HG03565 (cell line): ENCODE results near the gene MAEA.
"Not testable (repeated sequence)": the region's sequence is repeated elsewhere in the genome, so short reads cannot be mapped to it uniquely, and the experiment has no call there.

Experiments
- ATAC-seq: cut with Tn5 transposase; IDR thresholded peaks from one replicate; pipeline ENCODE4 v1.9.1; 2021; ENCODE audit warnings: mild to moderate bottlenecking, moderate library complexity; ENCODE audit not compliant: unreplicated experiment

MAEA gene

DNA sequence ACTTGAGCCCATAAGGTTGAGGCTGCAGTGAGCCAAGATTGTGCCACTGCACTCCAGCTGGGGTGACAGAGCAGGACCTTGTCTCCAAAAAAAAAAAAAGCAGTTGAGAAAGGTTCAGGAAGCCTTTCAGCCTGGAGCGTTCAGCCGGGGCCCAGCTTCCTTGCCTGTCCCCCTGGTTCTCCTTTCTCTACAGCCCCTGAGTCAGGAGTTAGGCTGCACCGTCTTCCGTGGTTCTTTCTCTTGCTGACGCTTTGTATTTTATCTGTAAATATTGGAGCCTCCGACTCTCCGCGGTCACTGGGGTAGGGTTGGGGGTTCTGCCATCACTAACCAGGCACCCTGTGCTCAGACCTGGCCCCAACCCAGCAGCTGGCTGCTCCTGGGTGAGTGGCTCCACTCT is 43.6 kb downstream of the MAEA start:
- ATAC-seq, result no peak

DNA sequence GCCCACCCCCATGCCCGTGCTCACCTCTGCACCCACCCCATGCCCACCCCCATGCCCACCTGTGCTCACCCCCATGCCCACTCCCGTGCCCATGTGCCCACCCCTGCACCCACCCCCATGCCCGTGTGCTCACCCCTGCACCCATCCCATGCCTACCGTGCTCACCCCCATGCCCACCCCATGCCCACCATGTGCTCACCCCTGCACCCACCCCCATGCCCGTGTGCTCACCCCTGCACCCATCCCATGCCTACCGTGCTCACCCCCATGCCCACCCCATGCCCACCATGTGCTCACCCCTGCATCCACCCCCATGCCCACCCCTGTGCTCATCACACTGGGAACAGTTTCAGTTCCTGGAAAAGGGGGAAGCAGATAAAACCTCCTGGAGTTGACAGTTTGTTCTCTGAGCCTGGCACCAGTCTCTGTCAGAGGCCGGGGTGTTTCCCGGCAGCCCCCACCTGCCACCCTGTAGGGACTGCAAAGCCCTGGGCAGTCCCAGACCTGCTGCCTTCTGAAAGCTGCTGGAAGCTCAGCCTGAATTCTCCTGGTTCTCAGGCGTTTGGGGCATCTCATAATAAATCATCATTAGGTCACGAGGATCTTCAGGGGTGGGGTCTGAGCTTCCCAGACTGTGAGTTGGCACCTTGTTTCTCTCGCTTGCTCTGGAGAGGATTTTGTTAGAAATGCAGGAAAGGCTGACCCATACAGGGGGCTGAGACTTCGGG is 44.3 kb downstream of the MAEA start:
- ATAC-seq, result not testable (repeated sequence)

DNA sequence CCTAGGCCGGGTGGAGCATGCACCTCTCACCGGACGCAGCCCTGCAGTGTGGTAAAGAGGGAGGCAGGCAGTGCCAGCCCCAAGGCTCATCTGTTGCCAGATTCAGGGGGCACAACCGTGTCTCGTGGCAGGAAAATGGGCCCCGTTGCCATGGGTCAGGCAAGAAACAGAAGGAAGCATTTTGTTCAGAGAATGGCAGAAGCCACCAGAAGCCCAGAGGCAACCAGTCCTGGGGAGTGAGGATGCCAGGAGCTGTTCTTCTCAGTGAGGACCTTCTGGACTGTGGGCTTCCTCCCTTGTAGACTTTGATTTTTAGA is 44.8 kb downstream of the MAEA start:
- no peak for ATAC-seq

DNA sequence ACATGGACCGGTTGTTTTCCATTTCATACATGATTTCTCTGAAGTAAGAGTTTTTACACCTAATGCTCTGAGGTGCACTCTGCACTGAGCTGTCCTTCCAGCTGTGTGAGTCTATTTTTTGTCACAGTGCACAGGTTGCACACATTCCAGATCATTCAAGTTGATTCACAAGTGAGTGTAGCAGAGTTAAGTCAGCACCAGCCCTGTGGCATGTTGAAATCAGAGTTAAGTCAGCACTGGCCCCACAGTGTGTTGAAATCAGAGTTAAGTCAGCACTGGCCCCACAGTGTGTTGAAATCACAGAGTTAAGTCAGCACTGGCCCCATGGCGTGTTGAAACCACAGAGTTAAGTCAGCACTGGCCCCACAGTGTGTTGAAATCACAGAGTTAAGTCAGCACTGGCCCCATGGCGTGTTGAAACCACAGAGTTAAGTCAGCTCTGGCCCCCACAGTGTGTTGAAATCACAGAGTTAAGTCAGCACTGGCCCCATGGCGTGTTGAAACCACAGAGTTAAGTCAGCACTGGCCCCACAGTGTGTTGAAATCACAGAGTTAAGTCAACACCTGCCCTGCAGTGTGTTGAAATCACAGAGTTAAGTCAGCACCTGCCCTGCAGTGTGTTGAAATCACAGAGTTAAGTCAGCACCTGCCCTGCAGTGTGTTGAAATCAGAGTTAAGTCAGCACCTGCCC is 45.6 kb downstream of the MAEA start:
- ATAC-seq, result not testable (repeated sequence)

DNA sequence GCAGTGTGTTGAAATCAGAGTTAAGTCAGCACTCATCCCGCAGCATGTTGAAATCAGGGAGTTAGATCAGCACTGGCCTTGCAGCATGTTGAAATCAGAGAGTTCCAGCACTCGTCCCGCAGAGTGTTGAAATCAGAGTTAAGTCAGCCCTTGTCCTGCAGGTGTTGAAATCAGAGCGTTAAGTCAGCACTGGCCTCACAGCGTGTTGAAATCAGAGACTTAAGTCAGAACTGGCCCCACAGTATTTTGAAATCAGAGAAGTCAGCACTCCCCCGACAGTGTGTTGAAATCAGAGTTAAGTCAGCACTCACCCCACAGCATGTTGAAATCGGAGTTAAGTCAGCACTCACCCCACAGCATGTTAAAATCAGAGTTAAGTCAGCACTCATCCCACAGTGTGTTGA is 46.4 kb downstream of the MAEA start:
- no peak for ATAC-seq

DNA sequence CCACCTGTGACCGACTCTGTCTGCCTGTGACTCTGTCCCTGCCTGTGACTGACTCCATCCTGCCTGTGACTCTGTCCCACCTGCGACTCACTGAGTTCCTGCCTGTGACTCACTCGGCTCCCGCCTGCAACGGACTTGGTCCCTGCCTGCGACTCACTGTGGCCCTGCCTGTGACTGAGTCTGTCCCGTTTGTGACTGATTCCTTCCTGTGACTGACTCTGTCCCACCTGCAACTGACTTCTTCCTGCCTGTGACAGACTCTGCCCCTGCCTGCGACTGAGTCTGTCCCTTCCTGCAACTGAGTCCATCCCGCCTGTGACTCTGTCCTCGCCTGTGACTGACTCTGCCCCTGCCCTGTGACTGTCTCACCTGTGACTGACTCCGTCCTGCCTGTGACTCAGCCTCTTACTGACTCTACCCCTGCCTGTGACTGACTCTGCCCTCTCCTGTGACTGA is 47.7 kb downstream of the MAEA start:
- no peak for ATAC-seq

DNA sequence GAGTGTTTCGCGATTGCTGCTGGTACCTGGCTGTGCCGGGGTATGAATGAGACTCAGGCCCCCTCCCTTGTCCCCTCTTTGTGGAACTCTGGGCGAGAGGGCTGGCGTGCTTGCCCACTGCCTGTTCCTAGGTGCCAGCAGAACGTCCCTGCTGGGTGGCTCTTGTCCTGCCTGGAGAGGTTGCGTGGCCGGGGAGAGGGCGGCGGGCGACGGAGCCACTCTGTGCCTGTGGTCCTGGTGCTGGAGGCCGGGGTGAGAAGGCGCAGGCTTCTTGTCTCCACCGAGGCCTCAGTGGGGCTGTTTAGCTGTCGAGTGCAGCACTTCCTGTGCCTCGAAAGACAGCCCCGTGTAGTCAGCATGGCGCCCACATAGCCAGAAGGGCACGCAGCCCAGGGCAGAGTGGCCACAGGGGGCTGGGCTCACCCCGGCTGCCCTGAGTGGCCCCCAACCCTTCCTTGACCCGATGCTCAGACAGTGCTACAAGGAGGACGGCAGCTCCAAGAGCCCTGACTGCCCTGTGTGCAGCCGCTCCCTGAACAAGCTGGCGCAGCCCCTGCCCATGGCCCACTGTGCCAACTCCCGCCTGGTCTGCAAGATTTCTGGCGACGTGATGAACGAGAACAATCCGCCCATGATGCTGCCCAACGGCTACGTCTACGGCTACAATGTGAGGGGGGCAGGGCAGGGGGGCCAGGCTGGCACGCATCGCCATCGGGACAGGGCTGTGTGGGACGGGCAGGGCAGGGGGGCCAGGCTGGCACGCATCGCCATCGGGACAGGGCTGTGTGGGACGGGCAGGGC is 48.5 kb downstream of the MAEA start:
- no peak for ATAC-seq

DNA sequence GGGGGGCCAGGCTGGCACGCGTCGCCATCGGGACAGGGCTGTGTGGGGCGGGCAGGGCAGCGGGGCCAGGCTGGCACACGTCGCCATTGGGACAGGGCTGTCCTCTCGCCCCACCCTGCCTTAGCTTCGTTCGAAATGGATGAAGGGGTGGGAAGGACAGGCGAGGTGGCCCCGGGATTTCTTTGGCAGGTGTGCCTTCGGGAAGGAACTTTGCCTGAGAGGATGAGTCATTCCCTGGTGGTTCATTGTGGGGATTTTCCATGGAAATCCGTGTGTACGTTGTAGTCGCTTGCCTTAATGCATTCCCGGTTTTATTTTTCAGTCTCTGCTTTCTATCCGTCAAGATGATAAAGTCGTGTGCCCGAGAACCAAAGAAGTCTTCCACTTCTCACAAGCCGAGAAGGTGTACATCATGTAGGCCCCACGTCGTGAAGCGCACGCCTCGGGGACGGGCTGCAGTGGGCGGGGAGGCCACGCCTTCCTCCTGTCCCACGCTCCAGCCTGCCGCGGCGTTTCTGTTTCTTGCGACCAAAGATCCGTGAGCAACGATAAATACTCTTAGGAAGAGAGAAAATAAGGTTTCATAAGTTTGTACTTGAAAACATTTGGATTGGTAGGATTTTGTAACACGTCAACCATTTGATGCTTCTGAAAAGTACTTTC is 49.2 kb downstream of the MAEA start:
- ATAC-seq, result no peak

DNA sequence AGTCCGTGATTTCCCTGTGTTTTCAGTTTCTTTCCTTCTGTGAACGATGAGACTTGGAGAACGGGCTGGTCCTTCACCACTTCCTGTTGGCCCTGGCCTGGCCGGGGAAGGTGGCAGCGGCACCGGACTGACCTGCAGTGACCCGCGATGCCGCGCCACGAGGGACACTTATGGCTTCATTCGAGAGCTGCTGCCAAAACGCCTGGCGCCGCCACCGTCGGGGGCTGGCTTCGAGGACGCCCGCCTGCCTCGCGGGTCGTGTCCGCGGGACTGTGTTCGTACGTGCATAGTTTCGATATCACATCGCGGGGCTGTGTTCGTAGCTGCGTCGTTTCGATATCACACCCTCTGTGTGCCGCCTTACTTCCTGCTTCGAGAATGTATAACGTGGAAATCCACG is 49.8 kb downstream of the MAEA start:
- ATAC-seq, result no peak

DNA sequence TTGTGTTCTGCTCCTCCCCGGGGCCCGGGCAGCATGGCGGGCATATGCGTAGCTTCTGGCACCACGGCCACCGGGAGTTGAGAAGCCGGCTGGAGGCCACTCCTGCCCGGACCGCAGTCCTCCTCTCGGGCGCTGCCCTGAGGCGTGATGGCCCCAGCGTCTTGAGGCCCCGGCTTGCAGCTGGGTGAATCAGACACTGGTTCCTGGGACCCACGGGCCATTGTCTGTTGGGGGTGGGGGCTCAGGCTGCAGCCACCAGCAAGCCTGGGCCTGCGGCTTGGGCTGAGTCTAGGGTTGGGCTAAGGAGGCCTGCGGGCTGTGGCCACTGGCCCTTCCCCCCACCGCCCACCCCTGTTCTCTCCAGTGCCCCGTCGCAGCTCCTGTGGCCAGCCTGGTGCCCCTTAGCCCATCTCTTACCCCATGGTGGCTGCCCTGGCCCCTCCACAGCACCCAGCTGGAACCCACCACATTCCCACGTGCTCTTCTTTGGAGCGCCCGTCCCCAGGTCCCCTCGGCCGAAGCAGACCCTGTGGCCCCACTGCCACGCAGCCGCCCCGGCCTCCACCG is 50.6 kb downstream of the MAEA start:
- ATAC-seq, result no peak

DNA sequence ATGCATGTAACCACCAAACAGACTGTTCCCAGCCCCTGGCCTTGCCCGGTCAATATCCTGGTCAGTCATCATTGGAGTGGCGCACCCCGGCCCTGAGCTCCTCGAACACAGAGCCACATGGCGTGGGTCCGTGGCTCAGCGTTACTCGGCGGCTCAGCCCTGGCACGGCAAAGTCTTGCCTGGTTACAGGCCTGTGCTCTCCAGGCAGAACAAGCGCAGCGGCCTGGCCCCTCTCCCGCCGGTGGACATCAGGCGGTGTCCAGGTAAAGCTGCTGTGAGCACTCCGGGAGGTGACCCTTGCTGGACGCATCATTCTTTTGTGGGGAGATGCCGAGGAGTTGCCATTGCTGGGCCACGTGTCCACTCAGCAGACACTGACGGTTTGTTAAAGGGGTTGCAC is 51.2 kb downstream of the MAEA start:
- ATAC-seq, result no peak

DNA sequence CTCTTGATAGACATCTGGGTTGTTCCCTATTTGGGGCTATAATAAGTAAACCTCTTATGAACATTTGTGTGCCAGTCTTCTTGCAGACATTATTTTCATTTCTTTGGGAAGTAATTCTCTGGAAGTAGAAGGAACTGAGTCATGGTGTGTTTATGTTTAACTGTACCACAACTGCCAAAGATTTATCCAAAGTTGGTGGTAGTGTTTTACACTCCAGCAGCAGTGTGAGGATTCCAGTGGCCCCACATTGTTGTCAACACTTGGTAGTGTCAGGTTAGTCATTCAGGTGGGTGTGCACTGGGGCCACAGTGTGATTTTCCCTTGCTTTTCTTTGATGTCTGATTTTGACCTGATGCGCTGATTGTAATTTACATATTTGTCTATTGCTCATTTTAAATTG is 52.3 kb downstream of the MAEA start:
- no peak for ATAC-seq

DNA sequence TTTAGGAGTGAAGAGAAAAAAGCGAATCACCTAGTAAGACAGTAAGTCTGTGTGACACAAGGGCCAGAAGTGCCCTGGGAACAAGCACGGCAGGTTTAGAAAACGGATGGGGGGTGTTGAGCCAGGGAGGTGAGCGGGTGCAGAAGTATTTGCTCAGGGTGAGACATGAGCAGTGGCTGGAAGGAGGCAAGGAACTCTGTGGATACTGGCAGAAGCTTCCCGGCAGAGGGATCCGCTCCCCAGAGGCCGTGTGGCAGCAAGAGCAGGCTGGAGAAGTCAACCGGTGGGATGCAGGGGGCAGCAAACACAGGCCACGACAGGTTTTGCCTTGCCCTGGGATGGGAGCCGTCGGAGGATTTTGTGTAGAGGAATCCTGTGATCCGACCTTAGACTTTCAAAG is 55.0 kb downstream of the MAEA start:
- no peak for ATAC-seq

DNA sequence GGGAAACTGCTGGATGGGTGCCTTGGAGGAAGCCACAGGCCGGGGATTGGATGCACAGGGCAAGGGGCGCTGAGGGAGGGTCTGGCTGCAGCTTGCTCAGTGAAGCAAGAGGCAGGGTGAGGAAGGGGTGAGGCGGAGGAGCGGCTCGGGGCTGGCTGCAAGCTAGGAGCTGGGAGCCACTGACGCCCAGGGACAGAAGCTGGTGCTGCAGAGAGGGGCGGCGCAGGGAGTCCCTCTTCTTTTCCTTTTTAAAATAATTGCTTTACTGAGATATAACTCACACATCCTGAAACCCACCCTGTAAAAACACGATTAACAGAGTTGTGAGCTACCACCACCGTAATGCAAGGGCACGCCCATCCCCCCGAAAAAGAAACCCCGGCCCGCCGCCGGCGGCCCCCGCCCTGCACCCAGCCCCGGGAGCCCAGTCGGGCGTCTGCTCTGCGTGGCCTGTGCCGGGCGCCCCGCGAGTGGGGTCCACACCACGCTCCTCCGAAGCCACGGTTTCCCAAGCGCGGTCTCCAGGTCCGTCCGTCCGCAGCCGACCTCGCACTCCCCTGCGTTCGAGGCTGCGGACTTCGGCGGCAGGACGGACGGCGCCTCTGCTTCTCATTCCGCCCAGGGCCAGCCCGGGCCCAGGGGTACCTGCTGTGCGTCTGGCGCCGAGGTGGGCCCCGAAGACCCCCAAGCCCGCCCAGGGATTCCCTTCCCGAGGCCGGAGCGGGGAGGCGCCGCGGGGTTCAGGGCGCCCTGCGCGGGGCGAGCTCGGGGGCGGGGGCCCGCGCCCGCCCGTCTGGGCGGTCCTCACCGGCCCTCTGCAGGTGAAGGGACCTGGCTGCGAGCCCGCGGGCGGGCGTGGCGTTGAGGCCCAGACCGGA is 56.5 kb downstream of the MAEA start:
- ATAC-seq, result peak; percentile 9

DNA sequence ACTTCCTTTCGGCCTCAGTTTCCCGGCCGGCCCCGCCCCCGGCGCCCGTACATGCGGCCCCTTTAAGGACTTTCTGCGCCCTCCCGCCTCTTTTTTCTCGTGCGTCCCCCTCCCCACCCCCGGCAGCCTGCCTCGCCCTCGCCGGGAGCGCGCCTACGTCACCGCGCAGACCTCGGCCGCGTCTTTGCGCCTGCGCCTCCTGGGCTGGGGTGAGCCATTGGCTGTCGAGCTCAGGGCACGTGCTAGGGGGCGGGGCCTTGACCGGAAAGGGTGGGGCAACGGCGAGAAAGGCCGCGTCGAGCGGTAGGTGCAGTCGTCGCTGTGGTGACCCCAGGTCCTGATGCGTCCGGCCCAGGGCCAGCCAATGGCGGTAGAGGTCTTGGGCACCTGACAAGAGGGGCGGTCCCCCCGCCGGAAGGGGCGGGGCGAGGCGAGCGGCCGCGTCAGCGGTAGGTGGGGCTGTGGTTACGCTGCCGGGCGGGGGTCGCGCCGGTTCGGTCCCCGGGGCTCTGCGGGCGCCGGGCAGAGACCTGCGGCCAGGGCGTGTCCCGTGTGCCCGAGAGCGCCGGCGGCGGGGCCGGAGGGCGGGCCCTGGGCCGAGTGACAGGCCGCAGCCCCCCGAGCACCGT is 57.2 kb downstream of the MAEA start, which contains the start of gene UVSSA:
TSS of gene UVSSA (plus strand) at position 428 of the 629 bp plus-strand sequence. CDS start 884 bp downstream, outside the sequence.
- ATAC-seq, result peak; percentile 84

DNA sequence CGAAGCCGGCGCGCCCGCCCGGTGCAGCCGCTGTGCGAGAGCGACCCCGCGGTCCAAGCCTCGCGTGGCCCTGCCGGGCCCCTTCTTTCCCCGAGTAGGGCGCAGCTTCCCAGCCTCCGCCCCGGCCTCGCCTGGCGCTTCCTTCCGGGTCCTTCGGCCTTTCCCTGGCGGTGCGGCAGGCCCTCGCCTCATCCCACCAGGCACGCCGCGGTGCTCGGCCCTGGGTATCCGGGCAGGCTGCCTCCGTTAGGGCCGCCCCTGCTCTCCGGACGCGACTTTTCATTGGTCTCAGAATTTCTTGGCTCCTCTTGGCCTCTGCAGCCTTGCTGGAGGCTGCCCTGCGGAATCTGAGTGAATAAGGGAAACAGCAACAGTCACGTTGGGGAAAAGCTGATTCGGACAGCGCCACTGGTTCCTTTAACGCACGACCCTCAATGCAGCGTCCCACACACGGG is 57.7 kb downstream of the MAEA start:
- peak; percentile 15 for ATAC-seq

DNA sequence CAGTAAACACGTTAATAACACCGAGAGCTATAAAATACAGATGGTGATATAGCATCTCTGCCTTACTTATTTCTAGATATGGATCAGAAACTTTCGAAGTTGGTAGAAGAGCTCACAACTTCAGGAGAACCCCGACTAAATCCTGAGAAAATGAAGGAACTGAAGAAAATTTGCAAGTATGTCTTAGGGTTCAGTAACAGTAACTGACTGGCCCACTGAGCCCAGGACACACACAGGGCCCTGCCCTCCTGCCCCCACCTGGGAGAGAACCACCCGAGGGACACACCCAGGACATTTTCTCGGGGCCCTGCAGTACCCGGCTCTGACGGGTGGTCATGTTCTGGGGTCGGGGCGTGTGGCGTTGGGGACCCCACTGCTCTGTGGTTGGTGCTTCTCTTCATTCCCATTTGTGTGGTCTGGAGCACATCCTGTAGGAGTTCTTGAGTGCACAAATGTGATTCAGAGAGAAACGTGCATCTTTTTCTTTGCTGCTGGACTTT is 58.4 kb downstream of the MAEA start:
- ATAC-seq, result no peak

DNA sequence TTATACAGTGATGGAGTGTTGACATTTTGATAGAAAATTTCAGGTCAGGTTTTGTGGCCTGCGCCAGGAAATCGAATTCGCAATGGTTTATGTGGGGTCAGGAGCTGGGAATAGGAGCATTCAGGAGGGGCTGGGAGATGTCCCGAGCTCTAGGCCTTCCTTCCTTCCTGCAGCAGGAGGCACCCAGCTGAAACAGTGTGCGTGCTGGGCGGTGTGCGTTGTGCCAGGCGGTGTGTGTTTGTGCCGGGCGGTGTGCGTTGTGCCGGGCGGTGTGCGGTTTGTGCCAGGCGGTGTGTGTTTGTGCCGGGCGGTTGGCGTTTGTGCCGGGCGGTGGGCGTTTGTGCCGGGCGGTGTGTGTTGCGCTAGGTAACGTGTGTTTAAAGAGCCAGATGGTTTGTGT is 59.1 kb downstream of the MAEA start:
- no peak for ATAC-seq
